ENCODE measurements around the gene PROSER2.

GRCh38 chr10:11913079-11913641, 90.0 kb downstream of the PROSER2 start:
- TF ChIP-seq, protein P1, sequence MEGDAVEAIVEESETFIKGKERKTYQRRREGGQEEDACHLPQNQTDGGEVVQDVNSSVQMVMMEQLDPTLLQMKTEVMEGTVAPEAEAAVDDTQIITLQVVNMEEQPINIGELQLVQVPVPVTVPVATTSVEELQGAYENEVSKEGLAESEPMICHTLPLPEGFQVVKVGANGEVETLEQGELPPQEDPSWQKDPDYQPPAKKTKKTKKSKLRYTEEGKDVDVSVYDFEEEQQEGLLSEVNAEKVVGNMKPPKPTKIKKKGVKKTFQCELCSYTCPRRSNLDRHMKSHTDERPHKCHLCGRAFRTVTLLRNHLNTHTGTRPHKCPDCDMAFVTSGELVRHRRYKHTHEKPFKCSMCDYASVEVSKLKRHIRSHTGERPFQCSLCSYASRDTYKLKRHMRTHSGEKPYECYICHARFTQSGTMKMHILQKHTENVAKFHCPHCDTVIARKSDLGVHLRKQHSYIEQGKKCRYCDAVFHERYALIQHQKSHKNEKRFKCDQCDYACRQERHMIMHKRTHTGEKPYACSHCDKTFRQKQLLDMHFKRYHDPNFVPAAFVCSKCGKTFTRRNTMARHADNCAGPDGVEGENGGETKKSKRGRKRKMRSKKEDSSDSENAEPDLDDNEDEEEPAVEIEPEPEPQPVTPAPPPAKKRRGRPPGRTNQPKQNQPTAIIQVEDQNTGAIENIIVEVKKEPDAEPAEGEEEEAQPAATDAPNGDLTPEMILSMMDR (IDR thresholded peaks at IDR 0.05): no peak
- TF ChIP-seq, protein P2, sequence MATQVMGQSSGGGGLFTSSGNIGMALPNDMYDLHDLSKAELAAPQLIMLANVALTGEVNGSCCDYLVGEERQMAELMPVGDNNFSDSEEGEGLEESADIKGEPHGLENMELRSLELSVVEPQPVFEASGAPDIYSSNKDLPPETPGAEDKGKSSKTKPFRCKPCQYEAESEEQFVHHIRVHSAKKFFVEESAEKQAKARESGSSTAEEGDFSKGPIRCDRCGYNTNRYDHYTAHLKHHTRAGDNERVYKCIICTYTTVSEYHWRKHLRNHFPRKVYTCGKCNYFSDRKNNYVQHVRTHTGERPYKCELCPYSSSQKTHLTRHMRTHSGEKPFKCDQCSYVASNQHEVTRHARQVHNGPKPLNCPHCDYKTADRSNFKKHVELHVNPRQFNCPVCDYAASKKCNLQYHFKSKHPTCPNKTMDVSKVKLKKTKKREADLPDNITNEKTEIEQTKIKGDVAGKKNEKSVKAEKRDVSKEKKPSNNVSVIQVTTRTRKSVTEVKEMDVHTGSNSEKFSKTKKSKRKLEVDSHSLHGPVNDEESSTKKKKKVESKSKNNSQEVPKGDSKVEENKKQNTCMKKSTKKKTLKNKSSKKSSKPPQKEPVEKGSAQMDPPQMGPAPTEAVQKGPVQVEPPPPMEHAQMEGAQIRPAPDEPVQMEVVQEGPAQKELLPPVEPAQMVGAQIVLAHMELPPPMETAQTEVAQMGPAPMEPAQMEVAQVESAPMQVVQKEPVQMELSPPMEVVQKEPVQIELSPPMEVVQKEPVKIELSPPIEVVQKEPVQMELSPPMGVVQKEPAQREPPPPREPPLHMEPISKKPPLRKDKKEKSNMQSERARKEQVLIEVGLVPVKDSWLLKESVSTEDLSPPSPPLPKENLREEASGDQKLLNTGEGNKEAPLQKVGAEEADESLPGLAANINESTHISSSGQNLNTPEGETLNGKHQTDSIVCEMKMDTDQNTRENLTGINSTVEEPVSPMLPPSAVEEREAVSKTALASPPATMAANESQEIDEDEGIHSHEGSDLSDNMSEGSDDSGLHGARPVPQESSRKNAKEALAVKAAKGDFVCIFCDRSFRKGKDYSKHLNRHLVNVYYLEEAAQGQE (IDR thresholded peaks at IDR 0.05; ENCODE audit: insufficient read depth in 1 of 2, low read depth in 2 of 2, low read length in 1 of 2): no peak
- TF ChIP-seq POLR2AphosphoS5 (IDR thresholded peaks at IDR 0.05; ENCODE audit: low read depth, low read length) (no peak), TCF7L2 (IDR thresholded peaks at IDR 0.05; ENCODE audit: low read depth, low read length) (no peak), SIN3A (IDR thresholded peaks at IDR 0.05; ENCODE audit: borderline replicate concordance, insufficient read depth, low read depth, low read length) (no peak)

Measured in Panc1 (cell line).